ENCODE measurements around the gene SMARCAD1.

DNA sequence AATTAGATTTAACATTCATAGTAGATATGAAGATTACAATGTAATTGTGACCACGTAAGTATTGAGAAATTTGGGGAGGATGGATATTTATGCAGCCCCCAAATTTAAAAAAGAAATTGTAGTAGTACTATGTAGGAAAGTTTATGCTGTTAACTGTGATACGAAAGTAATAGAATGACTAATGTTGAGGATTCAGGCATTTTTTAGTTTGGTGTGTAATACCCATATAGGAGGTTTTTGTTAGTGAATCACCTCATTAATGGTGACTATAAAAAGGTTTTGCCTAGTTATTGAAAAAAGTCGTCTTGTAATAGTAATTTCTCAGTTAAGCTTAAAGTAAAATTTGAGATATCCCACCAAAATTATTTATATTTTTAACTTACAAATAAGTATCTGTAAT lies 67.2 kb downstream of the SMARCAD1 start:
- TF ChIP-seq, protein P1, sequence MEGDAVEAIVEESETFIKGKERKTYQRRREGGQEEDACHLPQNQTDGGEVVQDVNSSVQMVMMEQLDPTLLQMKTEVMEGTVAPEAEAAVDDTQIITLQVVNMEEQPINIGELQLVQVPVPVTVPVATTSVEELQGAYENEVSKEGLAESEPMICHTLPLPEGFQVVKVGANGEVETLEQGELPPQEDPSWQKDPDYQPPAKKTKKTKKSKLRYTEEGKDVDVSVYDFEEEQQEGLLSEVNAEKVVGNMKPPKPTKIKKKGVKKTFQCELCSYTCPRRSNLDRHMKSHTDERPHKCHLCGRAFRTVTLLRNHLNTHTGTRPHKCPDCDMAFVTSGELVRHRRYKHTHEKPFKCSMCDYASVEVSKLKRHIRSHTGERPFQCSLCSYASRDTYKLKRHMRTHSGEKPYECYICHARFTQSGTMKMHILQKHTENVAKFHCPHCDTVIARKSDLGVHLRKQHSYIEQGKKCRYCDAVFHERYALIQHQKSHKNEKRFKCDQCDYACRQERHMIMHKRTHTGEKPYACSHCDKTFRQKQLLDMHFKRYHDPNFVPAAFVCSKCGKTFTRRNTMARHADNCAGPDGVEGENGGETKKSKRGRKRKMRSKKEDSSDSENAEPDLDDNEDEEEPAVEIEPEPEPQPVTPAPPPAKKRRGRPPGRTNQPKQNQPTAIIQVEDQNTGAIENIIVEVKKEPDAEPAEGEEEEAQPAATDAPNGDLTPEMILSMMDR (IDR thresholded peaks at IDR 0.05; ENCODE audit: control extremely low read depth in 1 of 3, insufficient read depth in 1 of 3, low read depth in 1 of 3, low read length in 3 of 3), result no peak
- TF ChIP-seq MAFK (IDR thresholded peaks at IDR 0.05; ENCODE audit: low read depth, low read length) (no peak), SP1 (IDR thresholded peaks at IDR 0.05; ENCODE audit: low read depth, low read length) (no peak), SRF (IDR thresholded peaks at IDR 0.05; ENCODE audit: low read depth, low read length) (no peak), YY1 (IDR thresholded peaks at IDR 0.05; ENCODE audit: low read depth, low read length) (no peak), EP300 (IDR thresholded peaks at IDR 0.05; ENCODE audit: borderline replicate concordance in 1 of 2, low read depth in 2 of 2, low read length in 2 of 2) (no peak)
- TF ChIP-seq, protein P2, sequence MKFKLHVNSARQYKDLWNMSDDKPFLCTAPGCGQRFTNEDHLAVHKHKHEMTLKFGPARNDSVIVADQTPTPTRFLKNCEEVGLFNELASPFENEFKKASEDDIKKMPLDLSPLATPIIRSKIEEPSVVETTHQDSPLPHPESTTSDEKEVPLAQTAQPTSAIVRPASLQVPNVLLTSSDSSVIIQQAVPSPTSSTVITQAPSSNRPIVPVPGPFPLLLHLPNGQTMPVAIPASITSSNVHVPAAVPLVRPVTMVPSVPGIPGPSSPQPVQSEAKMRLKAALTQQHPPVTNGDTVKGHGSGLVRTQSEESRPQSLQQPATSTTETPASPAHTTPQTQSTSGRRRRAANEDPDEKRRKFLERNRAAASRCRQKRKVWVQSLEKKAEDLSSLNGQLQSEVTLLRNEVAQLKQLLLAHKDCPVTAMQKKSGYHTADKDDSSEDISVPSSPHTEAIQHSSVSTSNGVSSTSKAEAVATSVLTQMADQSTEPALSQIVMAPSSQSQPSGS (IDR thresholded peaks at IDR 0.05; ENCODE audit: low read length), result no peak
- TF ChIP-seq, protein P3, sequence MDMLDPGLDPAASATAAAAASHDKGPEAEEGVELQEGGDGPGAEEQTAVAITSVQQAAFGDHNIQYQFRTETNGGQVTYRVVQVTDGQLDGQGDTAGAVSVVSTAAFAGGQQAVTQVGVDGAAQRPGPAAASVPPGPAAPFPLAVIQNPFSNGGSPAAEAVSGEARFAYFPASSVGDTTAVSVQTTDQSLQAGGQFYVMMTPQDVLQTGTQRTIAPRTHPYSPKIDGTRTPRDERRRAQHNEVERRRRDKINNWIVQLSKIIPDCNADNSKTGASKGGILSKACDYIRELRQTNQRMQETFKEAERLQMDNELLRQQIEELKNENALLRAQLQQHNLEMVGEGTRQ (IDR thresholded peaks at IDR 0.05; ENCODE audit: low read length), result no peak

Data from H1 (cell line).